HepG2 (cell line): Measurements from ENCODE around the gene FBXO9. TPM values are rescaled to one million over a fixed set of nuclear protein-coding genes. Genes with fewer than 3 reads are reported as not detected.

Experiments
- ATAC-seq: fragments of 200-7000 bp; cut with Tn5 transposase; 3 replicates; pipeline ENCODE4 v1.9.1; 2020; ENCODE audit warnings: mild to moderate bottlenecking, moderate library complexity
- BruUV-seq: library from RNA; stranded (reverse); fragments of 400-500 nt; replicated peaks from 2 replicates; lab custom pipeline; 2021; lab: Mats Ljungman, UMichigan
- CTCF ChIA-PET: fragments of 300-600 bp; formaldehyde crosslinking; extraction: SDS; loops from one replicate; lab custom pipeline; 2021; ENCODE audit warnings: low total read pairs, inconsistent platforms, low intra/inter-chr PET ratio; lab: Yijun Ruan, JAX
- POLR2A ChIA-PET: fragments of 350-600 bp; sonication (Branson Sonifier 250); formaldehyde crosslinking; loops from one replicate; lab custom pipeline; 2020; ENCODE audit warnings: antibody characterized with exemption, inconsistent platforms; lab: Yijun Ruan, JAX
- DNase-seq: peaks from one replicate; pipeline ENCODE4 v3.0.0-alpha.2; 2015; ENCODE audit warnings: low spot score
- FAIRE-seq: peaks from 3 replicates; lab custom pipeline; 2011; peaks lifted over from hg19 to GRCh38; lab: Jason Lieb, UNC
- H2AFZ ChIP-seq: one replicate; pipeline ENCODE4 v1.6.1; 2011; ENCODE audit warnings: low read length, inconsistent platforms
- H3K27ac ChIP-seq: fragments of 300-600 bp; 3 replicates; pipeline ENCODE4 v1.8.0; 2011; ENCODE audit warnings: mixed run types, mild to moderate bottlenecking, mixed read lengths, low read length, inconsistent platforms; ENCODE audit not compliant: insufficient read depth; ENCODE audit errors: extremely low read length
- H3K27me3 ChIP-seq, 2 experiments: fragments of 200-600 bp in 1 of 2; 2 replicates in 1 of 2; 3 replicates in 1 of 2; pipeline versions ENCODE4 v1.6.0 to v1.8.0; 2011; ENCODE audit warnings: low read length in 2 of 2, mild to moderate bottlenecking in 2 of 2, moderate library complexity in 2 of 2, inconsistent platforms in 1 of 2; ENCODE audit not compliant: insufficient read depth in 2 of 2, control insufficient read depth in 1 of 2
- H3K36me3 ChIP-seq, 2 experiments: fragments of 200-600 bp in 1 of 2; replicated peaks in 1 of 2; 2 replicates in 1 of 2; 3 replicates in 1 of 2; pipeline versions ENCODE4 v1.5.1 to v1.8.0; 2011; ENCODE audit warnings: low read length in 2 of 2, inconsistent platforms in 1 of 2; ENCODE audit not compliant: insufficient read depth in 2 of 2, control insufficient read depth in 1 of 2
- H3K4me1 ChIP-seq: 2 replicates; pipeline ENCODE4 v1.5.1; 2012; ENCODE audit warnings: low read length, inconsistent platforms; ENCODE audit not compliant: insufficient read depth
- H3K4me2 ChIP-seq: 2 replicates; pipeline ENCODE4 v1.6.0; 2011; ENCODE audit warnings: low read depth, low read length, inconsistent platforms
- H3K4me3 ChIP-seq, 3 experiments: fragments of 200-600 bp in 1 of 3; sonication (generic), shearing (Covaris generic) in 1 of 3; replicated peaks in 1 of 3; 2 replicates each; pipeline ENCODE4 v1.5.1; 2011 to 2016; ENCODE audit warnings: low read length in 3 of 3, inconsistent platforms in 2 of 3, low read depth in 2 of 3, mild to moderate bottlenecking in 2 of 3, control low read depth in 1 of 3, mixed read lengths in 1 of 3; ENCODE audit not compliant: insufficient read depth in 1 of 3
- H3K79me2 ChIP-seq: one replicate; pipeline ENCODE4 v1.6.1; 2011; ENCODE audit warnings: low read length, inconsistent platforms; ENCODE audit not compliant: insufficient read depth
- H3K9ac ChIP-seq: 2 replicates; pipeline ENCODE4 v1.6.0; 2011; ENCODE audit warnings: mild to moderate bottlenecking, low read depth, low read length, inconsistent platforms; ENCODE audit not compliant: insufficient read depth
- H3K9me3 ChIP-seq: 2 replicates; pipeline ENCODE4 v1.5.1; 2012; ENCODE audit warnings: mild to moderate bottlenecking, low read length
- H4K20me1 ChIP-seq: 2 replicates; pipeline ENCODE4 v1.6.0; 2011; ENCODE audit warnings: inconsistent platforms, mild to moderate bottlenecking, low read length, moderate library complexity; ENCODE audit not compliant: insufficient read depth
- HHEX ChIP-seq: IDR thresholded peaks from 2 replicates; pipeline ENCODE4 v1.6.1; 2016; ENCODE audit warnings: control low read depth
- ISL2 ChIP-seq: sonication (generic); formaldehyde crosslinking; IDR thresholded peaks from 2 replicates; pipeline ENCODE4 v1.5.0; 2020; ENCODE audit warnings: missing genetic modification reagents
- KAT7 ChIP-seq: IDR thresholded peaks from 2 replicates; pipeline ENCODE4 v1.6.1; 2018; ENCODE audit warnings: borderline replicate concordance, missing compliant biosample characterization
- MLX ChIP-seq: IDR thresholded peaks from 2 replicates; pipeline ENCODE4 v1.6.1; 2016
- TBP ChIP-seq: sonication (generic); formaldehyde crosslinking; IDR thresholded peaks from 2 replicates; pipeline ENCODE4 v1.5.0; 2020; ENCODE audit warnings: missing genetic modification reagents
- TGIF2 ChIP-seq: IDR thresholded peaks from 2 replicates; pipeline ENCODE4 v1.6.1; 2016; ENCODE audit warnings: control low read depth, missing compliant biosample characterization
- TSC22D2 ChIP-seq: sonication (generic); formaldehyde crosslinking; IDR thresholded peaks from 2 replicates; pipeline ENCODE4 v1.5.1; 2020; ENCODE audit warnings: missing genetic modification reagents, mild to moderate bottlenecking, borderline replicate concordance
- ZBTB21 ChIP-seq: sonication (generic); formaldehyde crosslinking; IDR thresholded peaks from 2 replicates; pipeline ENCODE4 v1.4.0; 2020; ENCODE audit warnings: missing genetic modification reagents
- ZNF136 ChIP-seq: sonication (generic); formaldehyde crosslinking; IDR thresholded peaks from 2 replicates; pipeline ENCODE4 v1.8.1; 2022; ENCODE audit warnings: low read depth, mild to moderate bottlenecking, moderate library complexity, missing genetic modification reagents
- ZNF205 ChIP-seq: IDR thresholded peaks from 2 replicates; pipeline ENCODE4 v1.6.1; 2018; ENCODE audit warnings: missing biosample characterization, missing genetic modification reagents
- ZNF235 ChIP-seq: sonication (generic); formaldehyde crosslinking; IDR thresholded peaks from 2 replicates; pipeline ENCODE4 v1.8.1; 2023; ENCODE audit warnings: mild to moderate bottlenecking, missing genetic modification reagents, borderline replicate concordance
- ZNF253 ChIP-seq: sonication (generic); formaldehyde crosslinking; IDR thresholded peaks from 2 replicates; pipeline ENCODE4 v1.8.0; 2022; ENCODE audit warnings: mild to moderate bottlenecking, missing genetic modification reagents, borderline replicate concordance
- ZNF503 ChIP-seq: sonication (generic); formaldehyde crosslinking; IDR thresholded peaks from 2 replicates; pipeline ENCODE4 v1.4.0; 2020; ENCODE audit warnings: missing genetic modification reagents
- ZNF615 ChIP-seq: sonication (generic); formaldehyde crosslinking; IDR thresholded peaks from 2 replicates; pipeline ENCODE4 v1.5.0; 2020; ENCODE audit warnings: mild to moderate bottlenecking, missing genetic modification reagents, borderline replicate concordance
- ZNF747 ChIP-seq: sonication (generic); formaldehyde crosslinking; IDR thresholded peaks from 2 replicates; pipeline ENCODE4 v1.8.1; 2023; ENCODE audit warnings: missing genetic modification reagents, mild to moderate bottlenecking, borderline replicate concordance
- ZZZ3 ChIP-seq: sonication (generic); formaldehyde crosslinking; IDR thresholded peaks from 2 replicates; pipeline ENCODE4 v1.4.0; 2020; ENCODE audit warnings: missing genetic modification reagents, mild to moderate bottlenecking, borderline replicate concordance
- WGBS: methylation state at CpG from one replicate; pipeline ENCODE4 v1.1.6; 2017; ENCODE audit warnings: low lambda C conversion rate; 5-methylcytosine and 5-hydroxymethylcytosine counted together
- in situ Hi-C: cut with HindIII; loops from 2 replicates; pipeline ENCODE4 v1.10.0; 2017; ENCODE audit warnings: low pct_unique_long_range_greater_than_20kb; ENCODE audit not compliant: extremely low pct_ligation_motif_present
- intact Hi-C: fragments of 100-400 bp; cut with micrococcal nuclease; formaldehyde crosslinking; loops from one replicate; pipeline ENCODE4 v1.10.0; 2022; ENCODE audit not compliant: unreplicated experiment
- polyA plus RNA-seq, 8 experiments: library from polyadenylated mRNA; depleted of rRNA in 3 of 8; stranded (reverse) in 7 of 8; unstranded in 1 of 8; fragments of >200 nt; fragmentation: Illumina TruSeq in 4 of 8; extraction: Trizol in 4 of 8; gene quantifications; 2 replicates each; pipeline versions ENCODE4 v1.2.1 to v1.2.3, GENCODE V29; 2011 to 2016; ENCODE audit warnings: low read depth in 4 of 8, missing spikeins in 1 of 8, mixed read lengths in 1 of 8; ENCODE audit not compliant: insufficient read depth in 1 of 8
- total RNA-seq, 5 experiments: library from RNA; depleted of rRNA; stranded (reverse); fragments of >200 nt; fragmentation: Illumina TruSeq; extraction: Trizol; gene quantifications; 2 replicates each; pipeline ENCODE4 v1.2.3, GENCODE V29; 2016; ENCODE audit warnings: low read depth in 1 of 5
- TF ChIP-seq, protein P1 (sequence below): sonication (generic); formaldehyde crosslinking; IDR thresholded peaks from 2 replicates; pipeline ENCODE4 v1.5.0; 2020; ENCODE audit warnings: mild to moderate bottlenecking, missing genetic modification reagents, moderate library complexity
- TF ChIP-seq, protein P2 (sequence below): sonication (generic); formaldehyde crosslinking; IDR thresholded peaks from 2 replicates; pipeline ENCODE4 v1.4.0; 2020; ENCODE audit warnings: mild to moderate bottlenecking, missing genetic modification reagents

Gene FBXO9
- total and polyA plus RNA-seq, 2 of the 13 experiments (the other 11 are each of a cell fraction or from before 2014, with no cell fraction given), result 64.3 to 98.4 TPM

DNA sequence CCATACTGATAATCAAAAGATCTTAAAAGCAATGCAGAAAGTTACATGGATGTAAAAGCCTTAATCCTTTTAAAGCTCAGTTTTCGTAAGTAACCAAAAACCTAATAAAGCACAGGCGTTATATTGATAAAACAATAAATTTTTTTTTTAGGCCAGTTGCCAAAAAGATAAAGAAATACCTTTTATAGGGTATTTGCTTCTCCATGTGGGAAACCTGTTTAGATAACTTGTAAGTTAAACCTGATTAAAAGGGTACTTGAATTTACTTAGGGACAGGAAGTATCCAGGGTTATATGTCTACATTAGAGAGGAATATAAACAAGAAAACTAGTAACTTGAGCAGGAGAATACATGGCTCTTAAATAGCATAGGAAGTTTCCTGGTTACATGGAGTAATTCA, 21.1 kb downstream of the FBXO9 start:
- no peak overlapping the region for H3K27ac ChIP-seq
- DNase-seq (no peak), ATAC-seq (no peak), FAIRE-seq (no peak)
- H2AFZ ChIP-seq, result no peak overlapping the region
- H3K4me3 ChIP-seq, result no peak overlapping the region
- in situ Hi-C loops (no loop called here), intact Hi-C loops (no loop called here)
- WGBS, result 49% methylated on average over 2 of the region's 2 CpGs
- peaks cover 17 to 86% of the 10 kb centered on the region in 2 experiments for H3K36me3 ChIP-seq
- no peaks in the 10 kb centered on the region for H3K27me3 ChIP-seq
- POLR2A ChIA-PET, result no interaction called here
- H3K9me3 ChIP-seq, result no peaks in the 10 kb centered on the region
- no peaks in the 10 kb centered on the region for H4K20me1 ChIP-seq
- no peak overlapping the region for H3K4me2 ChIP-seq
- no peaks in the 10 kb centered on the region for H3K79me2 ChIP-seq
- no peak for TF ChIP-seq ZNF747 (CRISPR knock-in tag)
- TF ChIP-seq, protein P1, sequence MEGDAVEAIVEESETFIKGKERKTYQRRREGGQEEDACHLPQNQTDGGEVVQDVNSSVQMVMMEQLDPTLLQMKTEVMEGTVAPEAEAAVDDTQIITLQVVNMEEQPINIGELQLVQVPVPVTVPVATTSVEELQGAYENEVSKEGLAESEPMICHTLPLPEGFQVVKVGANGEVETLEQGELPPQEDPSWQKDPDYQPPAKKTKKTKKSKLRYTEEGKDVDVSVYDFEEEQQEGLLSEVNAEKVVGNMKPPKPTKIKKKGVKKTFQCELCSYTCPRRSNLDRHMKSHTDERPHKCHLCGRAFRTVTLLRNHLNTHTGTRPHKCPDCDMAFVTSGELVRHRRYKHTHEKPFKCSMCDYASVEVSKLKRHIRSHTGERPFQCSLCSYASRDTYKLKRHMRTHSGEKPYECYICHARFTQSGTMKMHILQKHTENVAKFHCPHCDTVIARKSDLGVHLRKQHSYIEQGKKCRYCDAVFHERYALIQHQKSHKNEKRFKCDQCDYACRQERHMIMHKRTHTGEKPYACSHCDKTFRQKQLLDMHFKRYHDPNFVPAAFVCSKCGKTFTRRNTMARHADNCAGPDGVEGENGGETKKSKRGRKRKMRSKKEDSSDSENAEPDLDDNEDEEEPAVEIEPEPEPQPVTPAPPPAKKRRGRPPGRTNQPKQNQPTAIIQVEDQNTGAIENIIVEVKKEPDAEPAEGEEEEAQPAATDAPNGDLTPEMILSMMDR (CRISPR knock-in tag), result no peak
- TF ChIP-seq TGIF2 (CRISPR knock-in tag), result no peak
- no peak for TF ChIP-seq ZNF136 (CRISPR knock-in tag)
- no peak for TF ChIP-seq MLX
- no peak for TF ChIP-seq ZBTB21
- no peak for TF ChIP-seq ZNF235 (CRISPR knock-in tag)
- TF ChIP-seq ISL2 (CRISPR knock-in tag), result no peak
- no peak for TF ChIP-seq ZNF503 (CRISPR knock-in tag)
- no peak for TF ChIP-seq TSC22D2
- TF ChIP-seq, protein P2, sequence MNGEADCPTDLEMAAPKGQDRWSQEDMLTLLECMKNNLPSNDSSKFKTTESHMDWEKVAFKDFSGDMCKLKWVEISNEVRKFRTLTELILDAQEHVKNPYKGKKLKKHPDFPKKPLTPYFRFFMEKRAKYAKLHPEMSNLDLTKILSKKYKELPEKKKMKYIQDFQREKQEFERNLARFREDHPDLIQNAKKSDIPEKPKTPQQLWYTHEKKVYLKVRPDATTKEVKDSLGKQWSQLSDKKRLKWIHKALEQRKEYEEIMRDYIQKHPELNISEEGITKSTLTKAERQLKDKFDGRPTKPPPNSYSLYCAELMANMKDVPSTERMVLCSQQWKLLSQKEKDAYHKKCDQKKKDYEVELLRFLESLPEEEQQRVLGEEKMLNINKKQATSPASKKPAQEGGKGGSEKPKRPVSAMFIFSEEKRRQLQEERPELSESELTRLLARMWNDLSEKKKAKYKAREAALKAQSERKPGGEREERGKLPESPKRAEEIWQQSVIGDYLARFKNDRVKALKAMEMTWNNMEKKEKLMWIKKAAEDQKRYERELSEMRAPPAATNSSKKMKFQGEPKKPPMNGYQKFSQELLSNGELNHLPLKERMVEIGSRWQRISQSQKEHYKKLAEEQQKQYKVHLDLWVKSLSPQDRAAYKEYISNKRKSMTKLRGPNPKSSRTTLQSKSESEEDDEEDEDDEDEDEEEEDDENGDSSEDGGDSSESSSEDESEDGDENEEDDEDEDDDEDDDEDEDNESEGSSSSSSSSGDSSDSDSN (CRISPR knock-in tag), result no peak
- TF ChIP-seq ZNF253 (CRISPR knock-in tag), result no peak
- no peak for TF ChIP-seq TBP (CRISPR knock-in tag)
- TF ChIP-seq ZNF205 (CRISPR knock-in tag), result no peak
- TF ChIP-seq HHEX, result no peak
- no peak for TF ChIP-seq ZNF615 (CRISPR knock-in tag)
- TF ChIP-seq ZZZ3, result no peak
- no peak for TF ChIP-seq KAT7 (CRISPR knock-in tag)
- no peak overlapping the region for H3K9ac ChIP-seq
- H3K4me1 ChIP-seq, result 0 out of 2 replicates have a peak, but pooled peaks cover 7% of the 10 kb centered on the region
- no TSS peak for BruUV-seq
- CTCF ChIA-PET, result no interaction called here
